Glomerular visceral epithelial cell (primary cell): ENCODE measurements around the gene GNA12.
"Not testable (repeated sequence)": the region's sequence is repeated elsewhere in the genome, so short reads cannot be mapped to it uniquely, and the experiment has no call there.

ENCODE experiments used
- DNase-seq: peaks from one replicate; pipeline ENCODE4 v3.0.0-alpha.2; 2016; ENCODE audit errors: extremely low spot score

The GNA12 gene

GRCh38 chr7:2713370-2713769 lies 130.7 kb downstream of the GNA12 start:
- DNase-seq = no peak

DNA sequence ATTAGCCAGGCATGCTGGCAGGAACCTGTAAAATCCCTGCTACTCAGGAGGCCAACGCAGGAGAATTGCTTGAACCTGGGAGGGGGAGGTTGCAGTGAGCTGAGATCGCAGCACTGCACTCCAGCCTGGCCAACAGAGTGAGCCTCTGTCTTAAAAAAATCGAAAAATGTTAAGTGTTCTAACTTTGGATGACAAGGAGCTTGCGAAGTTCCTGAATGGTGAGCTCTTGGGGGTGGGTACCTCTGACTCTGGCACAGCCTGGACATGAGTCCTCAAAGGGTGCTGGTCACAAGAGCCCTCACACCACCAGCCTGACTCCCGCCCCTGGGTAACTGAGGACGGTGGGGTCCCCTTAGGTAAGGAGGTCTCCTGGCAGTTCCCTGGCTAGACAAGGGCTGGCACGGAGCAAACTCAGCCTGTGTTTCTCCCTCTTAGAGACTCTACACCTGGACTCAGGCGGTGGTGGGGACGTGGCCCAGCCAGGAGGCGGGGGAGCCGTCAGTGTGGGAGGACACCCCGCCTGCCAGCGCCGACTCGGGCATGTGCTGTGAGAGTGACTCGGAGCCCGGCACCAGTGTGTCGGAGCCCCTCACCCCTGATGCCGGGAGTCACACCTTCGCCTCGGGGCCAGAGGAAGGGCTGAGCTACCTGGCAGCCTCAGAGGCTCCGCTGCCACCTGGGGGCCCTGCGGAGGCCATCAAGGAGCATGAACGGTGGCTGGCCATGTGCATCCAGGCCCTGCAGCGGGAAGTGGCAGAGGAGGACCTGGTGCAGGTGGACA lies 132.0 kb downstream of the GNA12 start:
- no peak for DNase-seq

DNA sequence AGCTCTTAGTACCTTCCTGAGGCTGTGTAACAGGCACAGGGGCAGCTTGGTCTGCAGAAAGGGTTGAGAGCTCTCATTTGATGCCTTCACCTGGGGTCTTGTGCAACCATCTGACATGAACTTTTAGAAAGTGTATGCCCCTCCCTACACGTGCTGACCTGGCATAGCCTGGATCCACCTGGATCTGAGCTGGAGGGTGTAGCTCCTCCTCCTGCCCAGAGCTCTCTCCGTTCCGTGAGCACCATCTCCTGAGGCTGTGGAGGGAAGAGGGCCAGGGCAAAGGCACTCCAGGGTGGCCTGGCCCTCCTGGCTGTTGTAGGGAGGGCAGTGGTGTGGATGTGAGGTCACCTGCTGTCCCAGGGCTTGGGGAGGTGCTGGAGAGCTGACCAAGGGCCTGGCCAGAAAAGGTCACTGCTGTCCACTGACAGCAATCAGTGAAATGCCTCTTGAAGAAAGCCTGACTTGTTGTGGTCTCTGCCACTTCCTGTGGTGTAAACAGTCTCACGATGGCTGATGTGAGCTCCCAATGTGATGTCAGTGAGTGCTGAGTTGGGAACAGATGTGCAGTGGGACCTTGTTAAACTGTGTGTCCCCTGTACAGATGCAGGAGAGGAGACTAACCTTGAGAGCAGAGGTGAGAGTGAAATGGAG lies 133.1 kb downstream of the GNA12 start:
- DNase-seq = no peak

- DNase-seq = no peak
These were observed 133.8 kb downstream of the GNA12 start for GRCh38 chr7:2710286-2710655.

DNA sequence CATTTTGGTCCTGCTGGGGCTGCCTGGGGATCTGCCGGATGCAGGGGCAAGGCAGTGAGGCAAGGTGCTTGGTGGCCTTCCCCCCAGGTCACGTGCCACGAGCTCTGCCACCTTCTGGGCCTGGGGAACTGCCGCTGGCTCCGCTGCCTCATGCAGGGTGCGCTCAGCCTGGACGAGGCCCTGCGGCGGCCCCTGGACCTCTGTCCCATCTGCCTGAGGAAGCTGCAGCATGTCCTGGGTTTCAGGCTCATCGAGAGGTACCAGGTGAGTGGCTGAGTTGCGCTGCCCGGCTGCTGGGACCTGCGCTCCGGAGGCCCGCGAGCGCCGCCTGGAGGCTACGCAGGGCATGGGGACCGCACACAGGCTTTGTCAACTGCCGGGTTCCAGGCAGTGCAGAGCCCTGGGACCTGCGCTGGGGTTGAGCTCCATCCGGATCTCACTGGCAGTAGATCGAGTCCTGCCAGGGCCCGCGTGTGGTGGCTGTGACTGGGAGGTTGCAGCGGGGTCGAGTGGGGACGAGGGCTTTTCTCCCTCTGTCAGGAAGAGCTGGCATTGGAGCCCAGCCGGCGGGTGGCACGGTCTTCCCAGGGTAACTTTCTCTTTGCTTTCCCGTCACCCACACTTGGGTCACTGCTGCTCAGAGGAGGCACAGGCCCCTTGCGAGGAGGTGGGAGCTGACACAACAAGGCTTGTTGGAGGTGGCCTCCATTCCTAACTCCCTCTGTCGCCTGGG lies 134.4 kb downstream of the GNA12 start:
- no peak for DNase-seq

DNA sequence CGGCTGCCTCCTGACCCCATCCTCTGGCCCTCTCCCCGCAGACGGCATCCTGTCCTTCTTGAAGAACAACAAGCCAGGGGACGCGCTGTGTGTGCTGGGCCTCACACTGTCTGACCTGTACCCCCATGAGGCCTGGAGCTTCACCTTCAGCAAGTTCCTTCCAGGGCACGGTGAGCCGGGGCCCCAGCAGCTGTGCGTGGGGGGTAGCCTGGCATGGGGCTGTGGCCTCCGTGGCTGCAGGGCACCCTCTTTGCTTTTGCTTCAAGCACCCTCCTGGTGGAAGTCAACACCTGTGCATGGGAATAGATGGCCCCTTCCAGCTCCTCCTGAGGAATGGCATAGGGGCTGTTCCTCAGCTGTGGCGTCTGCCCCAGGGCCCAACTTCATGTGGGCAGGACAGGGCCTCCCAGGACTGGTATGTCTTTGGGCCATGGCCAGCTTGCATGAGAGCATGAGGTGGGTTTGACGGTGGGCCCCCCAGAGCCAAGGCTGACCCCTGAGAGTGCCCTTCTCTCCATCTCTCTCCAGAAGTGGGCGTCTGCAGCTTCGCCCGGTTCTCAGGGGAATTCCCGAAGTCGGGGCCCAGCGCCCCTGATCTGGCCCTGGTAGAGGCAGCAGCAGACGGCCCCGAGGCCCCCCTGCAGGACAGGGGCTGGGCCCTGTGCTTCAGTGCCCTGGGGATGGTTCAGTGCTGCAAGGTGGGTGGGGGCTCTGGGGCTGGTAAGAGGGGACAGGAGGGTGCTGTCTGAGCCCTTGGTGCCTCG lies 135.4 kb downstream of the GNA12 start:
- DNase-seq = no peak

- DNase-seq = no peak
These were observed 136.1 kb downstream of the GNA12 start for GRCh38 chr7:2708041-2708440.

DNA sequence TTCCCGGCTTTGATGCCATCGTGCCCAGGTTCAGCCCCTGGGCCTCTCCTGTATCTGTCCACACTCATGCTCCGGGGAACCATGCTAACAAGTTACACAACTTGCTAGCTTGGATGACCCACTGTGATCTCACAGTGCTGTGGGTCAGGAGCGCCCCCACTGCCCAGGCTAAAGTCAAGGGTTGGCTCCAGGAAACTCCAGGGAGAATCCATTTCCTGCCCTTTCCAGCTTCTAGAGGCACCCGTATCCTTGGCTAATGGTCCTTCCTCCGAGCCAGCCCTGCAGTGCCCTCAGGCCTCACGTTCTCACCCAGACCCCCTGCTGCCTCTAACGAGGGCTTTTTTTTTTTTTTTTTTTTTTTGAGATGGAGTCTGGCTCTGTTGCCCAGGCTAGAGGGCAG lies 136.6 kb downstream of the GNA12 start:
- DNase-seq = no peak

- no peak for DNase-seq
These were observed 137.4 kb downstream of the GNA12 start for GRCh38 chr7:2706685-2707126.

DNA sequence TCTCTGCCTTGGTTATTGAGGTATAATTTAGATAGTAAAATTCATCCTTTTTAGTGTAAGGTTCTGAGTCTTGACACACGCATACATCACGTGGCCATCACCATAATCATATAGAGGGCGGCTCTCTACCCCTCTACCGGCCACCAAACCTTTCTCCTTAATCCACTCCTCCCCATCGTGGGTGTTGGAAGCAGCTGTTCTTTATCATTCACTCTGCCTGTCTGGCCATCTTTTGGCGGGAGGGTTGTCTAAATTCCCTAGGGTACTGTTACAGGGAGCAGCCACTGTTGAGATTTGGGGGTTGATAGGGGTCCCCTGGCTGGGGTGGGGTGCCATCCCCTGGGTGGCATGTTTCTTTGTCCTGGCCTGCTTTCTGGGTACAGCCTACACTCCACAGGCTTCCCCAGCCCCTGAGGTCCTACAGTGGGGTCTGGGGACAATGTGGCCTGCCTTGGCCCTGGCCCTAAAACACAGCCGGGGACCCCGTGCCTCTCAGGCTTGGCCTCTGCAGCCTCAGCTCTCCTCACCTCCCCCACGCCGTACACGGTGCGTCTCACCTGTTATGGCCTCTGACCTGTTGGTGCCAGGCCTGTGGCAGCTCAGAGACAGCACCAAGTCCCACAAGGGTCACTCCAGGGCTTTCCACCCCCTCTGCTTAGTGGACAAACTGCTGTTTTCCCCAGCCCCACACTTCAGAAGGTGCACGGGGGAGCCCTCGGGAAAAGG lies 138.6 kb downstream of the GNA12 start:
- no peak for DNase-seq

DNA sequence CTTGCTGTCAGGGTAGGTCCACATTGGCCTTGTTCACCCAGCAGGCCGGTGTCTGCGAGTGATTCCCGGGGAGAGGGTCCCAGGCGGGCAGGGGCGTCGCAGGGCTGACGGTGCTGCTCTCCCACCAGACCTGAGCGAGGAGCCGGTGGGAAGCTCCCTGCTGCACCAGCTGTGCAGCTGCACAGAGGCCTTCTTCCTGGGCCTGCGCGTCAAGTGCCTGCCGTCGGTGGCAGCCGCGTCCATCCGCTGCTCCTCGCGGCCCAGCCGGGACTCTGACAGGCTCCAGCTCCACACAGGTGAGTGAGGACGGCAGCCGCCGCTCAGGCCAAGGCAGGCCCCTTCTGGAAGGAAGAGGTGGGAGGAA lies 141.5 kb downstream of the GNA12 start:
- DNase-seq = no peak

DNA sequence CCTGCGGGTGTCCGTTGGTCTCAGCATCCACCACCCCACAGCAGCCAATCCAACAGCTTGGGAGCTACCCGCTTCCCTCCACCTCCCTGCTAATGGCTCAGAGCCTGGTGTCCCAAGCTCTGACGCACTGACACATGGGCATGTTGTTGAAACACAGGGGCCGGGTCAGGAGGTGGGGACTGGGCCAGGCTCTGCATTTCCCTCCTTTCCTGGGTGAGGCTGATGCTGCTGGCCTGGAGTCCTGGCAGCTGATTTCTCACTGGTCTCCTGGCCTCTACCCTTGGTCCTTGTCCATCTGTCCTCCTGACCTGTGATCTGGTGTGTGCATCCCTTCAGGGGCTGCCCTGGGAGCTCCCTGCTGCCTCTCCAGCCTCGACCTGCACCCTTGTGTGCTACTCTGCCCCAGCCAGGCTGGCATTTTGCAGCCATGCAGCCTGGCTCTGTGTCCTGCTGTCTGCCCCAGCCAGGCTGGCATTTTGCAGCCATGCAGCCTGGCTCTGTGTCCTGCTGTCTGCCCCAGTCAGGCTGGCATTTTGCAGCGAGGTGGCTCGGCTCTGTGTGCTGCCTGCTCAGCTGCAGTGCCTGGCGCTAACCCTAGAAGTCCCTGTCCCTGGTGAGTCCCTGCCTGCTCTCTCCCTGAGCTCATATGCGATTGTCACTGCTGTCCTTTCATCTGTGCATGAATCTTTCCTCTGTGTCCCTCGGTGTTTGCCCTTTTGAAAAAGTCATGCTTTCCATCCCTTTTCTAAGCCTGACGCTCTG lies 142.1 kb downstream of the GNA12 start:
- no peak for DNase-seq

GRCh38 chr7:2701424-2701823 lies 142.7 kb downstream of the GNA12 start:
- DNase-seq = no peak

- DNase-seq = no peak
These were observed 143.8 kb downstream of the GNA12 start for GRCh38 chr7:2700141-2700850.

DNA sequence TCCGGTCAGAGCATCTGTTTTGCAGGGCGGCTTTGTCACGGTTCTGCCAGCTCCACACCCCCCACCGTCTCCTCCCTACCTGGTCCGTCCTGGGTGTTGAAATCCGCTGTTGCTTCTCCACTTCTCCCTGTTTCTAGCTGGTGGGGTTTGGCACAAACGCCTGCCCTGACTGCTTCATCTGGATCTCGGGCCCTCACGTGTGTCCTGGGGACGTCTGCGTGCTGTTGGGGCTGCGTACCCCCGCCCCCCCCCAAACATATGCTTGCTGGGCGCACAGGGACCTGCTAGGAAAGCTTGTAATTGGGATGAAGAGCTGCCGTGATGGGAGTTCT lies 144.9 kb downstream of the GNA12 start:
- no peak for DNase-seq

GRCh38 chr7:2698581-2699288 lies 145.4 kb downstream of the GNA12 start:
- DNase-seq = no peak

GRCh38 chr7:2694122-2694436 lies 150.0 kb downstream of the GNA12 start:
- not testable (repeated sequence) for DNase-seq

DNA sequence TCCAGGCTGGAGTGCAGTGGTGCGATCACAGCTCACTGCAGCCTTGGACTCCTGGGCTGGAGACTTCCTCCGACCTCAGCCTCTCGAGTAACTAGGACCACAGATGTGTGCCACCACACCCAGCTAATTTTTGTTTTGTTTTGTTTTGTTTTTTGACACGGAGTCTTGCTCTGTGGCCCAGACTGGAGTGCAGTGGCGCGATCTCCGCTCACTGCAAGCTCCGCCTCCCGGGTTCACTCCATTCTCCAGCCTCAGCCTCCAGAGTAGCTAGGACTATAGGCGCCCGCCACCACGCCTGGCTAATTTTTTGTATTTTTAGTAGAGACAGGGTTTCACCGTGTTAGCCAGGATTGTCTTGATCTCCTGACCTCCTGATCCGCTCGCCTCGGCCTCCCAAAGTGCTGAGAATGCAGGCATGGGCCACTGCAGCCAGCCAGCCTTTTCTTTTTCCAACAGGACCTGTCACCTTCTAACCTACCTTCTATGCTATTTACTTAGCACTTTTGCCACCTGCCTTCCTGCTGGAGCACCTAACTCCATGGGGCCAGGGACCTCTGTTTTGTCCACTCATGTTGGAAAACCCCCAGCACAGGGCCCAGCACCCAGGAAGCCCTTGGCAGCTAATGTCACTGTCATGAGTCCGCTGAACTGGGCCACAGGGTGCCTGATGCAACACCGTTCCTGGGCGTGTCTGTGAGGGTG lies 150.5 kb downstream of the GNA12 start:
- not testable (repeated sequence) for DNase-seq

DNA sequence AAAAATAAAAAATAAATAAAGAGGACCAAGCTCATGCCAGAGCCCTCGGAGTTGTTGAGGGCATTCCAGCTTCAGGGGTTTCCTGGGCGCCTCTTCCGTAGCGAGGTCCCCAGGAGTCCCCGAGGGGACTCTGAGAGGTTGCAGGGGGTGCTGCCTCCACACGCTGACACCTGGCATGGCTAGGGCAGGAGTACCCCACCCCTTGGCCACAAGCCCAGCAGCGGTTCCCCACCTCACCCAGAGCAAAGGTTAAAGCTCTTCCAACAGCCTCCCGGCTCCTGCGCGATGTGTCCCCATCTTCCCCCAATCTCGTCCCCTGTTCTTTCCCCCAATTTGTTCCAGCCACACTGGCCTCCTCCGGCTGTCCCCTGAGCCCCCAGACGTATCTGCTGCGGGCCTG lies 151.6 kb downstream of the GNA12 start:
- no peak for DNase-seq
